MCF 10A (cell line): Measurements from ENCODE around the gene IER5L. TPM values are rescaled to one million over a fixed set of nuclear protein-coding genes. Genes with fewer than 3 reads are reported as not detected.

ENCODE experiments used
- BruUV-seq: library from RNA; stranded (reverse); fragments of 400-500 nt; replicated peaks from 2 replicates; lab custom pipeline; 2021; lab: Mats Ljungman, UMichigan
- CTCF ChIA-PET: fragments of 300-600 bp; sonication (Branson Sonifier 250); formaldehyde crosslinking; extraction: SDS; loops from one replicate; lab custom pipeline; 2021; ENCODE audit warnings: antibody characterized with exemption, inconsistent platforms; lab: Yijun Ruan, JAX
- POLR2A ChIA-PET: fragments of 300-600, 350-650 bp; sonication (Branson Sonifier 250); formaldehyde crosslinking; extraction: SDS; loops from one replicate; lab custom pipeline; 2020; ENCODE audit warnings: antibody characterized with exemption, inconsistent platforms; lab: Yijun Ruan, JAX
- DNase-seq: peaks from one replicate; pipeline ENCODE4 v3.0.0-alpha.2; 2018; ENCODE audit not compliant: unreplicated experiment
- H3K27ac Mint-ChIP-seq: one replicate; pipeline ENCODE4 v1.8.0; 2022; ENCODE audit warnings: mild to moderate bottlenecking, low read depth, mixed read lengths; ENCODE audit not compliant: unreplicated experiment
- H3K27me3 Mint-ChIP-seq: one replicate; pipeline ENCODE4 v1.8.0; 2022; ENCODE audit warnings: mixed read lengths; ENCODE audit not compliant: insufficient read depth, unreplicated experiment
- H3K36me3 Mint-ChIP-seq: one replicate; pipeline ENCODE4 v1.8.0; 2022; ENCODE audit warnings: mild to moderate bottlenecking, moderate library complexity, mixed read lengths; ENCODE audit not compliant: insufficient read depth, unreplicated experiment
- H3K4me1 Mint-ChIP-seq: one replicate; pipeline ENCODE4 v1.8.0; 2022; ENCODE audit warnings: mixed read lengths; ENCODE audit not compliant: insufficient read depth, unreplicated experiment
- H3K4me3 Mint-ChIP-seq: one replicate; pipeline ENCODE4 v1.8.0; 2022; ENCODE audit warnings: mild to moderate bottlenecking, moderate library complexity, mixed read lengths; ENCODE audit not compliant: unreplicated experiment
- H3K9me3 Mint-ChIP-seq: one replicate; pipeline ENCODE4 v1.8.0; 2022; ENCODE audit warnings: mixed read lengths; ENCODE audit not compliant: unreplicated experiment
- intact Hi-C: fragments of 100-400 bp; cut with micrococcal nuclease; formaldehyde crosslinking; loops from 2 replicates; pipeline ENCODE4 v1.14.1; 2022
- total RNA-seq: library from RNA; stranded (reverse); gene quantifications from 2 replicates; pipeline ENCODE4 v1.2.3, GENCODE V29; 2022
- TF ChIP-seq, protein P1 (sequence below): fragments of 200-600 bp; IDR thresholded peaks from one replicate; pipeline ENCODE4 v1.8.0; 2022; ENCODE audit warnings: antibody characterized with exemption, mild to moderate bottlenecking; ENCODE audit not compliant: unreplicated experiment

IER5L gene
- total RNA-seq, 1 experiment from 2014 or later, result 13.4 TPM

DNA sequence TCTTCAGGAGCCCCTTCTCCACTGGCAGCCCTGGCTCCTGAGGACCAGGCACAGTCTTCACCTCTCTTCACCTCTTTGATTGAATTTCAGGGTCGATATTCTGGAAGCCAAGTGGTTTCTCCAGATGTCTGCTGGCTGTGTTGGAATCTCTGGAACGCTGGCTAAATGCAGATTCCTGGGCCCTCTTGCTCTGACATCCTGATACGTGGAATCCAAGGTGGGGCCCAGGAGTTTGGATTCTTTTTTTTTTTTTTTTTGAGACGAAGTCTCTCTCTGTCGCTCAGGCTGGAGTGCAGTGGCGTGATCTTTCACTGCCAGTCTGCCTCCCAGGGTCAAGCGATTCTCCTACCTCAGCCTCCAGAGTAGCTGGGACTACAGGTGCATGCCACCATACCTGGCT, 26.8 kb upstream of the IER5L start:
- Mint-ChIP-seq H3K27ac (no peak overlapping the region), H3K4me1 (no peaks in the 10 kb centered on the region), H3K27me3 (no peaks in the 10 kb centered on the region), H3K4me3 (no peak overlapping the region), H3K9me3 (no peaks in the 10 kb centered on the region), H3K36me3 (no peaks in the 10 kb centered on the region)
- no peak for DNase-seq
- intact Hi-C loops, result no loop called here
- BruUV-seq, result no TSS peak
- CTCF ChIA-PET, result interaction anchor here (0.6 kb wide), 1 partner anchor 247 kb away, joined by 3 read pairs; no protein-coding TSS in a partner anchor
- TF ChIP-seq, protein P1, sequence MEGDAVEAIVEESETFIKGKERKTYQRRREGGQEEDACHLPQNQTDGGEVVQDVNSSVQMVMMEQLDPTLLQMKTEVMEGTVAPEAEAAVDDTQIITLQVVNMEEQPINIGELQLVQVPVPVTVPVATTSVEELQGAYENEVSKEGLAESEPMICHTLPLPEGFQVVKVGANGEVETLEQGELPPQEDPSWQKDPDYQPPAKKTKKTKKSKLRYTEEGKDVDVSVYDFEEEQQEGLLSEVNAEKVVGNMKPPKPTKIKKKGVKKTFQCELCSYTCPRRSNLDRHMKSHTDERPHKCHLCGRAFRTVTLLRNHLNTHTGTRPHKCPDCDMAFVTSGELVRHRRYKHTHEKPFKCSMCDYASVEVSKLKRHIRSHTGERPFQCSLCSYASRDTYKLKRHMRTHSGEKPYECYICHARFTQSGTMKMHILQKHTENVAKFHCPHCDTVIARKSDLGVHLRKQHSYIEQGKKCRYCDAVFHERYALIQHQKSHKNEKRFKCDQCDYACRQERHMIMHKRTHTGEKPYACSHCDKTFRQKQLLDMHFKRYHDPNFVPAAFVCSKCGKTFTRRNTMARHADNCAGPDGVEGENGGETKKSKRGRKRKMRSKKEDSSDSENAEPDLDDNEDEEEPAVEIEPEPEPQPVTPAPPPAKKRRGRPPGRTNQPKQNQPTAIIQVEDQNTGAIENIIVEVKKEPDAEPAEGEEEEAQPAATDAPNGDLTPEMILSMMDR, result no peak
- POLR2A ChIA-PET, result interaction anchor here (1.1 kb wide), 1 partner anchor 129 kb away, joined by 4 read pairs; no protein-coding TSS in a partner anchor

DNA sequence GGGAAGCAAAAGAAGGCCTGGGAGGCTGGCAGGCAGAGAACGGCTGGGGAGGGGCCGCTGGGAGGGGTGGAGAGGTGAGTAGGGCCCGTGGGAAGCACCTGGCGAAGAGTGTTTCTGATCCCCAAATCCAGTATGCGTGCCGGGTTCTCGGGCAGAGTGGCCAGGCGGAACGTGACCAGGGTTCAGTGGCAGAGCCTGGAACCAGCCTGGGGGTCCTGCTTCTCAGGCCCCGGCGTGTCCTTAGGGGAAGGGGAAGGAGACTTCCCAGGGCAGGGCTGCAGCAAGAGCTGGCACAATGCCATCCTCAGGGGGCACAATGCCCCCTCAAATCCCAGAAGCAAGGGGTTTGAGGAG, 25.5 kb upstream of the IER5L start:
- ChIA-PET CTCF (no interaction called here), POLR2A (interaction anchor here (1.1 kb wide), 1 partner anchor 130 kb away, joined by 4 read pairs; no protein-coding TSS in a partner anchor)
- Mint-ChIP-seq H3K4me1 (no peaks in the 10 kb centered on the region), H3K36me3 (no peaks in the 10 kb centered on the region), H3K27me3 (no peaks in the 10 kb centered on the region), H3K27ac (peak overlapping the region; percentile 85), H3K9me3 (no peaks in the 10 kb centered on the region), H3K4me3 (peak overlapping the region; percentile 74)
- TF ChIP-seq, protein P1, result no peak
- no TSS peak for BruUV-seq
- no peak for DNase-seq
- intact Hi-C loops, result no loop called here

DNA sequence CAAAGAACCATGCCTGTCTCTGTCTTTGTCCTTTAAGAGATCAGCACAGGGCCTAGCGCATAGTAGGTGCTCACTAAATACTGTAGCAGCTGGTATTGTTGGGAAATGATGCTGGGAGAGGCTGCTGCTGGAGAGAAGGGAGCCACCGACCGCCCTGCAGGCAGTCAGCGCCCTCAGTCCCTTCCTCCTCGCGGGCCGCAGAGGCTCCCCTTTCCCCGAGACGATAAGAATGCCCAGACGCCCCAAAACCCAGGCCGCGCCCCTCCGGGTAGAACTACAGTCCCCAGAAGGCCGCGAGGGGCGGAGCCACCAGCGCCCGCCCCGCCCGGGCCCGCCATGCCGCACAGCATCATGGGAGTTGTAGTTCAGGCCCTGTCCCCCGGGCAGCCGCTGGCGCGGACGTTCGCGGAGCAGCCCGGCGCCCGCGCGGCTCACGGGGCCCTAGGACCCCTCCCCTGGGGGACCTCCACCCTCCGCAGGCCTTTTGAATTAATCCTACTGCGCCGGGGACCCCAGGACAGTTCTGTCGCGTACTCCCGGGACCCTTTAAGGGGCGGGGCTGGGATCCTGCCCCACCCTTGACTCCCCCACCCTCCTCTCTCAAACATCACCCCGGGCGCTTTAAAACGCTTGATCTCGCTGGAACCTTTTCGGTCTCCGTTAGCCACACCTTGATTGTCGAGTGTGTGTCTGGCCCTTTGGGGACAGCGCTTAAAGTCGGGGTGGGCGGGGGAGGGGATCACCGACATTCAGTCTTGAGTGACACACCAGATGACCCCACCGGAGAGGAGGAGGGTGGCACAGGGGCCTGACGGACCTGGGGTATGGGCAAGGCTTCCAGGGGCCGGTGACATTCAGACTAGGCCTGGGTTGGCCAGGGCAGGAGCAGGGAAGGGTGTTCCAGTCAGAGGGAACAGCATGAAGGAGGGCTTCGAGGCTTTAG, 24.8 kb upstream of the IER5L start:
- Mint-ChIP-seq H3K9me3 (no peaks in the 10 kb centered on the region), H3K36me3 (no peaks in the 10 kb centered on the region), H3K4me3 (peak overlapping the region; percentile 74), H3K27ac (peak overlapping the region; percentile 85), H3K27me3 (no peaks in the 10 kb centered on the region), H3K4me1 (no peaks in the 10 kb centered on the region)
- TF ChIP-seq, protein P1, result no peak
- DNase-seq, result peak; percentile 73
- ChIA-PET POLR2A (interaction anchor here (0.5 kb wide), 1 partner anchor 7 kb away, joined by 3 read pairs; no protein-coding TSS in a partner anchor), CTCF (no interaction called here)
- no TSS peak for BruUV-seq
- intact Hi-C loops, result no loop called here

DNA sequence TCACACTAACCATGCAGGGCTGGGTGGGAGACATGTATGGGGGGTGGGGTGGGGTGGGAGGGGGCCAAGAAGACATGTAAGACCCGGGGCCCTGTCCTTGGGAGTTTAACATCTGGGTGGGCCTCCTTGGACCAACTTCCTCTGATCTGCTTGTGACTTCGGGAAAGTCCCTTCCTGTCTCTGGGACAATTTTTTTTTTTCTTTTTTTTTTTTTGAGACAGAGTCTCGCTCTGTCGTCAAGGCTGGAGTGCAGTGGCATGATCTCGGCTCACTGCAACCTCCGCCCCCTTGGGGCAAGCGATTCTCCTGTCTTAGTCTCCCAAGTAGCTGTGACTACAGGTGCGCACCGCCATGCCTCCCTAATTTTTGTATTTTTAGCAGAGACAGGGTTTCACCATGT, 23.8 kb upstream of the IER5L start:
- intact Hi-C loops, result no loop called here
- ChIA-PET POLR2A (interaction anchor here (0.5 kb wide), 1 partner anchor 8 kb away, joined by 3 read pairs; no protein-coding TSS in a partner anchor), CTCF (no interaction called here)
- Mint-ChIP-seq H3K27me3 (no peaks in the 10 kb centered on the region), H3K36me3 (no peaks in the 10 kb centered on the region), H3K4me1 (no peaks in the 10 kb centered on the region), H3K27ac (no peak overlapping the region), H3K9me3 (no peaks in the 10 kb centered on the region), H3K4me3 (no peak overlapping the region)
- no TSS peak for BruUV-seq
- no peak for DNase-seq
- TF ChIP-seq, protein P1, result no peak
